Raji (cell line): ENCODE results near the gene AP4M1.
A peak's percentile ranks its signal among the peaks of the same experiment; 100 is the strongest.

Experiments
- POLR2A ChIP-seq: IDR thresholded peaks from 2 replicates; pipeline ENCODE4 v1.6.1; 2011; ENCODE audit warnings: low read depth, low read length, control low read depth; ENCODE audit not compliant: insufficient read depth

AP4M1 gene

GRCh38 chr7:100079024-100079560 is 22.4 kb upstream of the AP4M1 start:
- no peak for TF ChIP-seq POLR2A

GRCh38 chr7:100080907-100081534 is 20.4 kb upstream of the AP4M1 start:
- TF ChIP-seq POLR2A, result no peak

DNA sequence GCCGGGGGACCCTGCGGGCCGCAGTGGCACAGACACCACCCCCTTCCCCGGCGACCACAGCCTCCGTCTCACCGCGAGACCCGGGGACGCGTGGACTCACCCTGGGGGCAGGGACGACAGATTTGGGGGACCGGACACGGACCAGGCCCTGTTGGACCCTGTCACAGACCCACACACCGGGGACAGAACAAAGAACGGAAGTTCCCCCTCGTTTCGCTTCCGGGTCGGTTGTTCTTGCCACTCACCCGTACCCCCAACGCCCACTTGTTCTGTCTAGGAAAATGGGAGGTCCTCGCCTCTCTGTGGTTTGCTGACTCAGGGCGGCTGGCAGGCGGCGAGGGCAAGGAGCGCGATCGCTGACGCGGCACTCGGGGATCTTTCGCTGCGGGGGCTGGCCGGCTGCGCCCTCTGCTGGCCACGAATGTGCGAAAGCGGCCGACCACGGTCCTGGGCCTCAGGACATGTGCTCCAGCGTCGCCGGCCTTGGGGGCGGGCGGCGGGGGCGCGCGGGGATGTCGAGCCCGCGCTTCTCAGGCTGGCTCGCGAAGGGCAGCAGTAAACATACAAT is 19.8 kb upstream of the AP4M1 start, which contains the start of gene ZNF3:
Gene ZNF3 (minus strand): TSS at position 189 of the 568 bp plus-strand sequence. CDS start 4,366 bp downstream, outside the sequence.
- TF ChIP-seq POLR2A, result peak; percentile 90

GRCh38 chr7:100082978-100083377 is 18.5 kb upstream of the AP4M1 start:
- TF ChIP-seq POLR2A, result no peak

- TF ChIP-seq POLR2A, result no peak
These were observed 15.9 kb upstream of the AP4M1 start for GRCh38 chr7:100085515-100085914.

DNA sequence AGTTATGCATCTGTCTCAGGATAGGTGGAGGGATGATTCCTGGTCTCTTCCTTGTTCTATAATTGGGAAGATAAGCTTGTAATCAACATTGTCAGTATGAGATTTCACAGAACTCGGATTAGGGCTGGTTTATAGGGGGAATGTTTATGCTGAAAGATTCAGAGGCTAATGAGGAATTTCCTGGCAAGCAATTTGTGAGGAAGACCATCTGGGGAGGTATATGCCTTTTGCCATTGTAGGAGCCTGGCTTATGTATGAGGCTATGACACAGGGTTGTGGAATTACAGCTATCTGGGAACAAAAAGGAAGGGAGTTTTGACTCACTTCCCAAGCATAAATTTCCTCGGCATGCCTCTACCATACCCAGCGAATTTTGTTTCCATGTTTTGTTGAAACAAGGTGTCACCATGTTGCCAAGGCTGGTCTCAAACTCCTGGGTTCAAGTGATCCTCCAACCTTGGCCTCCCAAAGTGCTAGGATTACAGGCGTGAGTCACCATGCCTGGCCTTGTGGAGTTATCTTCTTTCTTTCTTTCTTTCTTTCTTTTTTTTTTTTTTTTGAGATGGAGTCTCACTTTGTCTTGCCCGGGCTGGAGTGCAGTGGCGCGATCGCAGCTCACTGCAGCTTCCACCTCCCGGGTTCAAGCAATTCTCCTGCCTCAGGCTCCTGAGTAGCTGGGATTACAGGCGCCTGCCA is 14.2 kb upstream of the AP4M1 start:
- TF ChIP-seq POLR2A, result no peak

DNA sequence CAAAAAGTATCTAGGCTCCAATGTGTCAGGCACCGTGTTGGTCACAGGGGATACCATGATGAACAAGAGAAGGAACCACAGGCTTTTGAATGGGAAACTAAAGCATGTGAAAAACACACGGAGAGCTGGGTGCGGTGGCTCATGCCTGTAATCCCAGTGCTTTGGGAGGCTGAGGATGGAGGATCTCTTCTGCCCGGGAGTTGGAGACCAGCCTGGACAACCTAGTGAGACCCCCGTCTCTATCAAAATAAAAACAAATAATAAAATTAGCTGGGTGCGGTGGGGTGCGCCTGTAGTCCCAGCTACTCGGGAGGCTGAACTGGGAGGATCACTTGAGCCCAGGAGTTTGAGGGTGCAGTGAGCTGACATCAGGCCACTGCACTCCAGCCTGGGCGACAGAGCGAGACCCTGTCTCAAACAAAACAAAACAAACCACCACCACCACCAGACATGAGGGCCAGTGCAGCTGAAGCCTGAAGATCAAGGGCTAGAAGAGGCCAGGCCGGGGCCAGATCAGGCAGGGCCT is 13.3 kb upstream of the AP4M1 start:
- no peak for TF ChIP-seq POLR2A

DNA sequence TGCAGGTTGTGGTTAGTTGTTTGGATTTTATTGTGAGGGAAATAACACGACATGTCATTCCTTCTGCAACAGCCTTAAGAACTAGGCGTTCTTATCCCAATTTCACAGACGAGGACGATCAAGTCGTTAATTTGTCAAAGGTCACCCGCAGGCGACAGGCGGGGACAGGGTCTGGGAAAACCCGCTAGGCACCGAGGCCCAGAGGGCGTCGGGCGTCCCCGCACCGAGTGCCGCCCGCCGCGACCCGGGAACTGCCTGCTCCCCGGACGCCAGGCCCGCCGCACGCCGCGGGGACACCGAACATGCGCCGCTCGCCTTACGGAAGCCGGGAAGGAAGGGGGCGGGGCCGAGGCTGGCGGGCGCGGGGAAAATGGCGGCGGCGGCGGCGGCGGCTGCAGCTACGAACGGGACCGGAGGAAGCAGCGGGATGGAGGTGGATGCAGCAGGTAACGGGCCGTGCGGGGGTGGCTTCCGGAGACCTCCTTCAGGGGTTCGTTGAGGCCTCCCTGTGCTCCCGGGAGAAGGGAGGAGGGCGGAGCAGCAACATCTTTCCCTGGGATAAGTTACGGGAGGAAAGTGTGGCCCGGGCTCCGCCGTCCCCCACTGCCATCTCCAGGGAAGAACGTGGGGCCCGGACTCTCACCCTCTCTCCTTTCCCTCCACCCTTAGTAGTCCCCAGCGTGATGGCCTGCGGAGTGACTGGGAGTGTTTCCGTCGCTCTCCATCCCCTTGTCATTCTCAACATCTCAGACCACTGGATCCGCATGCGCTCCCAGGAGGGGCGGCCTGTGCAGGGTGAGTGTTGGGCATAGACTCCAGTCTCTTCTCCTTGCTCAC is 12.6 kb upstream of the AP4M1 start, which contains the start of gene COPS6:
Gene COPS6 (plus strand): TSS at position 349 of the 837 bp plus-strand sequence. CDS start 22 bp downstream, at position 371.
- TF ChIP-seq POLR2A, result peak; percentile 90

GRCh38 chr7:100089458-100090196 is 11.8 kb upstream of the AP4M1 start:
- TF ChIP-seq POLR2A, result no peak

- no peak for TF ChIP-seq POLR2A
These were observed 10.7 kb upstream of the AP4M1 start for GRCh38 chr7:100090527-100091410.

GRCh38 chr7:100091411-100092181 is 9.8 kb upstream of the AP4M1 start:
- TF ChIP-seq POLR2A, result no peak

DNA sequence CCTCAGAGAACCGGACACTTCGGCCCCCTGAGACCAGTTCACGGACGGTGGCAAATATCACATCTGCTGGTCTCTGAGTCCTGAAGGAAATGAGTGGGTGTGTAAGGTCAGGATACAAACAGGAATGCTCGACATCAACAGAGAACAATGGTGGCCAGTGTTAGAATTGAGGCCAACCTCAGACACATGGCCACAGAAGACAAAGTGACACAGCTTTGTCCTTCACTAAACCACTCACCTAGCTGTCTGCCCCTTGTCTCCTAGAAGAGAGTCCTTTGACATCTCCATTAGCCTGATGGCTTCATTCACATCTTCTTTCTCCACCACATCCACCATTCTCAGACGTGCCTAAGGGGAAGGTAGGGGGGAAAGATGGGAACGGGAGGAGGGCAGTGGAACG is 8.4 kb upstream of the AP4M1 start:
- no peak for TF ChIP-seq POLR2A

GRCh38 chr7:100093498-100093897 is 7.9 kb upstream of the AP4M1 start:
- no peak for TF ChIP-seq POLR2A
